Loucy (cell line): ENCODE data around the gene ANKDD1A.

Experiments used
- CTCF ChIP-seq: fragments of 200-600 bp; sonication (generic); conservative IDR thresholded peaks from 2 replicates; pipeline ENCODE4 v1.5.1; 2014; ENCODE audit warnings: mild to moderate bottlenecking, antibody characterized with exemption, low read length
- EZH2phosphoT487 ChIP-seq: fragments of 200-600 bp; IDR thresholded peaks from 2 replicates; pipeline ENCODE4 v1.6.1; 2018; ENCODE audit warnings: antibody characterized with exemption, mild to moderate bottlenecking, moderate library complexity, borderline replicate concordance

- TF ChIP-seq CTCF = no peak
- TF ChIP-seq EZH2phosphoT487 = no peak
Observed at GRCh38 chr15:64864068-64864467, 47.6 kb upstream of the ANKDD1A start.
